Psoas muscle (tissue), 8 donors: Measurements from ENCODE around the gene GRIA1. TPM values are rescaled to one million over a fixed set of nuclear protein-coding genes. Genes with fewer than 3 reads are reported as not detected.

Source experiments
- ATAC-seq, 4 donors: fragments of 200-7000 bp; cut with Tn5 transposase; one replicate each; pipeline ENCODE4 v1.9.1; 2020; ENCODE audit warnings: moderate library complexity in 3 of 4, mild to moderate bottlenecking in 2 of 4
- DNase-seq, 2 donors: peaks; one replicate each; pipeline ENCODE4 v3.0.0-alpha.2; 2020
- H3K27ac ChIP-seq: fragments of 200-600 bp; one replicate; pipeline ENCODE4 v1.8.0; 2022
- H3K27me3 ChIP-seq, 3 donors: fragments of 200-600 bp in 1 of 3; one replicate each; pipeline versions ENCODE4 v1.6.1 to v1.8.0; 2013 to 2022; ENCODE audit warnings: low read length in 2 of 3, mild to moderate bottlenecking in 2 of 3, moderate library complexity in 1 of 3; ENCODE audit not compliant: insufficient read depth in 3 of 3
- H3K36me3 ChIP-seq, 2 donors: fragments of 200-600 bp in 1 of 2; one replicate each; pipeline versions ENCODE4 v1.6.1 to v1.8.0; 2013 to 2022; ENCODE audit warnings: low read depth in 1 of 2, mild to moderate bottlenecking in 1 of 2, moderate library complexity in 1 of 2; ENCODE audit not compliant: insufficient read depth in 1 of 2
- H3K4me1 ChIP-seq: fragments of 200-600 bp; one replicate; pipeline ENCODE4 v1.8.0; 2022
- H3K4me3 ChIP-seq: fragments of 200-600 bp; one replicate; pipeline ENCODE4 v1.8.0; 2022; ENCODE audit warnings: mild to moderate bottlenecking
- H3K9me3 ChIP-seq: fragments of 200-600 bp; one replicate; pipeline ENCODE4 v1.8.0; 2022
- WGBS, 3 donors: extraction: QIAGEN DNeasy Blood & Tissue Kit; methylation state at CpG; one replicate each; pipeline versions ENCODE4 v1.1.6 to v1.1.7; 2013; 5-methylcytosine and 5-hydroxymethylcytosine counted together
- intact Hi-C, 2 donors: fragments of 100-400 bp; cut with DNase I; formaldehyde crosslinking; loops; one replicate each; pipeline versions ENCODE4 v1.11.0 to v1.14.2; 2022
- polyA plus RNA-seq, 3 donors: library from polyadenylated mRNA; stranded (reverse); fragments of 200-250 nt; gene quantifications; one replicate each; pipeline ENCODE4 v1.2.3, GENCODE V29; 2013
- total RNA-seq, 4 donors: library from RNA; stranded (reverse); fragmentation: NEBNext Ultra II Directional in 2 of 4; extraction: Animal tissue kit (Norgen Biotek cat#: 25700) in 2 of 4; gene quantifications; one replicate each; pipeline versions ENCODE4 v1.2.1 to v1.2.4, GENCODE V29; 2021 to 2023
- TF ChIP-seq, protein P1 (sequence below): fragments of 200-600 bp; IDR thresholded peaks from one replicate; pipeline ENCODE4 v1.8.0; 2022; ENCODE audit warnings: antibody characterized with exemption
- donor health status: healthy with polysubstance abuse.
- donor health status: DM: no; HTN: no; CAD: no; lungs with moderate emphysema.
- donor health status: Bipolar disorder and iron deficiency.
- donor health status: healthy.
- donor health status: DM: yes; HTN: yes; CAD: no.
- donor health status: DM: no; HTN: no; CAD: no.
- donor health status: DM: no; HTN: no; CAD: no.
- donor health status: DM: yes; HTN: yes; CAD: no.

Gene GRIA1
- total and polyA plus RNA-seq, 7 donors = 0.03 to 0.49 (median 0.28) TPM; not detected in 2

DNA sequence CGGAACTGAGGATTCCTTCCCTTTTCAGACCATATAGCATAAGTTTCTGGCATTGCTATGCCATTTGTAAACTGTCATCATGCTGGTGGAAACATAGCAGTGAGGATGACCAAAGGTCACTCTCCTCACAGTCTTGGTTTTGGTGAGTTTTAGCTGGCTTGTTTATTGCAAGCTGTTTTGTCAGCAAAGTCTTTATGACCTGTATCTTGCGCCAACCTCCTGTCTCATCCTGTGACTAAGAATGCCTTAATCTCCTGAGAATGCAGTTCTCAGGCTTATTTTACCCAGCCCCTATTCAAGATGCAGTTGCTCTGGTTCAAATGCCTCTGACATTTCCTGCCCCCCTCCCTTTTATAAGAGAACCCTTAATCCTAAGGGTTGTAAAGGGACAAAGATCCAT, 26.7 kb upstream of the GRIA1 start:
- Histone ChIP-seq H3K36me3 (no peaks in the 10 kb centered on the region), H3K27ac (no peak overlapping the region), H3K9me3 (no peaks in the 10 kb centered on the region), H3K27me3 (no peaks in the 10 kb centered on the region), H3K4me3 (no peak overlapping the region), H3K4me1 (no peaks in the 10 kb centered on the region)
- intact Hi-C loops = no loop called here
- 46 to 59% (median 52%) methylated on average over 2 of the region's 2 CpGs for WGBS, 3 donors
- ATAC-seq = no peak
- no peak for DNase-seq
- TF ChIP-seq, protein P1, sequence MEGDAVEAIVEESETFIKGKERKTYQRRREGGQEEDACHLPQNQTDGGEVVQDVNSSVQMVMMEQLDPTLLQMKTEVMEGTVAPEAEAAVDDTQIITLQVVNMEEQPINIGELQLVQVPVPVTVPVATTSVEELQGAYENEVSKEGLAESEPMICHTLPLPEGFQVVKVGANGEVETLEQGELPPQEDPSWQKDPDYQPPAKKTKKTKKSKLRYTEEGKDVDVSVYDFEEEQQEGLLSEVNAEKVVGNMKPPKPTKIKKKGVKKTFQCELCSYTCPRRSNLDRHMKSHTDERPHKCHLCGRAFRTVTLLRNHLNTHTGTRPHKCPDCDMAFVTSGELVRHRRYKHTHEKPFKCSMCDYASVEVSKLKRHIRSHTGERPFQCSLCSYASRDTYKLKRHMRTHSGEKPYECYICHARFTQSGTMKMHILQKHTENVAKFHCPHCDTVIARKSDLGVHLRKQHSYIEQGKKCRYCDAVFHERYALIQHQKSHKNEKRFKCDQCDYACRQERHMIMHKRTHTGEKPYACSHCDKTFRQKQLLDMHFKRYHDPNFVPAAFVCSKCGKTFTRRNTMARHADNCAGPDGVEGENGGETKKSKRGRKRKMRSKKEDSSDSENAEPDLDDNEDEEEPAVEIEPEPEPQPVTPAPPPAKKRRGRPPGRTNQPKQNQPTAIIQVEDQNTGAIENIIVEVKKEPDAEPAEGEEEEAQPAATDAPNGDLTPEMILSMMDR = no peak

DNA sequence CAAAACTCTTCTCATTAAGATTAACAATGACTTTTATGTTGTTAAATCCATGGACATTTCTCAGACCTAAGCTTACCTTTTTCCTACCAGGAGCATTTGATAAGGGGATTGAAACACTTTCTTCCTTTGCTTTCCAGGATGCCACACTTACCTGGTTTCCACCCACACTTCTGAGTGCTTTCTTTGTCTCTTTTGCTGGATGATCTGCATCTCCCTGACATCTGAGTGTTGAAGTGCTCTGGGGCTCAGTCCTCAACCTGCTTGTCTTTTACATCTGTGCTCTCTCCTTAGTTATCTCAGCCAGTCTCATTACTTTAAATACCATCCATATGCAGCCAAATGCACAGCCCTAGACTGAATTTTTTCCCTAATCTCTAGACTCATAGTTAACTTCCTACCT, 22.9 kb upstream of the GRIA1 start:
- Histone ChIP-seq H3K36me3 (no peaks in the 10 kb centered on the region), H3K4me1 (no peaks in the 10 kb centered on the region), H3K4me3 (no peak overlapping the region), H3K9me3 (peaks cover 5% of the 10 kb centered on the region), H3K27me3 (no peaks in the 10 kb centered on the region), H3K27ac (no peak overlapping the region)
- no peak for DNase-seq
- ATAC-seq = no peak
- TF ChIP-seq, protein P1 = no peak
- intact Hi-C loops = no loop called here

- H3K27ac ChIP-seq = no peak overlapping the region
- intact Hi-C loops = no loop called here
- TF ChIP-seq, protein P1 = no peak
- no peak overlapping the region for H3K4me3 ChIP-seq
- WGBS, 3 donors = 78 to 86% (median 80%) methylated on average over 3 of the region's 3 CpGs
- ATAC-seq (no peak), DNase-seq (no peak)
- H3K9me3 ChIP-seq = peaks cover 5% of the 10 kb centered on the region
- H3K4me1 ChIP-seq = no peaks in the 10 kb centered on the region
- no peaks in the 10 kb centered on the region for H3K27me3 ChIP-seq
- H3K36me3 ChIP-seq = no peaks in the 10 kb centered on the region
These were observed 21.0 kb upstream of the GRIA1 start for GRCh38 chr5:153469423-153469822.

- intact Hi-C loops = no loop called here
- DNase-seq = no peak
- Histone ChIP-seq H3K27me3 (no peaks in the 10 kb centered on the region), H3K4me3 (no peak overlapping the region), H3K9me3 (peaks cover 5% of the 10 kb centered on the region), H3K4me1 (no peaks in the 10 kb centered on the region), H3K27ac (no peak overlapping the region), H3K36me3 (no peaks in the 10 kb centered on the region)
- WGBS, 3 donors = 45 to 65% (median 51%) methylated on average over 4 of the region's 4 CpGs
- no peak for ATAC-seq
- TF ChIP-seq, protein P1 = no peak
These were observed 19.7 kb upstream of the GRIA1 start for GRCh38 chr5:153470736-153471135.

DNA sequence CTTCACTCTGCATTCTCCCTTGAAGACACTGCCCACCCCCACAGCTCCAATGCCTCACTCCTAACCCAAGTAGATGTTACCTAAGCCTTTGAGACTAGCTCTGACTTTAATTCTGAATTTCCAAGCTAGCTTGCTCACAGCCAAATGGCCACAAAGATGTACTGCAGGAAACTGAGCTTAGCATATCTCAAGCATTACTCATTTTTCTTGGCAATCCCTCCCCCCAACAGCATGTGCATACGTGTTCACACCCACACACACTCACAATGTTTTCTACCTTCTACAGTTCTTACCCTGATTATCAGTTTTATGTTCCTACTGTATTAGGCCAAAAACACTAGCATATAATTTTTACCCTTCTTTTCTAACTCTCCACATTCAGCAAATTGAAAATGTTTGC, 13.7 kb upstream of the GRIA1 start:
- Histone ChIP-seq H3K27ac (no peak overlapping the region), H3K4me3 (no peak overlapping the region), H3K4me1 (no peaks in the 10 kb centered on the region), H3K27me3 (no peaks in the 10 kb centered on the region), H3K36me3 (no peaks in the 10 kb centered on the region), H3K9me3 (peaks cover 5% of the 10 kb centered on the region)
- TF ChIP-seq, protein P1 = no peak
- intact Hi-C loops = no loop called here
- no peak for DNase-seq
- ATAC-seq = no peak
- 22 to 41% (median 31%) methylated on average over 1 of the region's 1 CpG for WGBS, 3 donors
